Astrocyte of the cerebellum (primary cell): ENCODE measurements around the gene FRMD4A.
A peak's percentile ranks its signal among the peaks of the same experiment; 100 is the strongest.

Experiments used
- DNase-seq: peaks from one replicate; pipeline ENCODE4 v3.0.0-alpha.2; 2011; ENCODE audit warnings: low read depth
- H3K4me3 ChIP-seq: 2 replicates; pipeline ENCODE4 v1.5.1; 2011; ENCODE audit warnings: mild to moderate bottlenecking, low read depth, low read length, moderate library complexity
- CTCF ChIP-seq: IDR thresholded peaks from 2 replicates; pipeline ENCODE4 v1.5.1; 2012; ENCODE audit warnings: low read length, low read depth, moderate library complexity, mild to moderate bottlenecking; ENCODE audit errors: missing control alignments
- in situ Hi-C: cut with HindIII; loops from 2 replicates; pipeline ENCODE4 v1.10.0; 2017; ENCODE audit warnings: low sequenced_read_pairs

Gene FRMD4A

DNA sequence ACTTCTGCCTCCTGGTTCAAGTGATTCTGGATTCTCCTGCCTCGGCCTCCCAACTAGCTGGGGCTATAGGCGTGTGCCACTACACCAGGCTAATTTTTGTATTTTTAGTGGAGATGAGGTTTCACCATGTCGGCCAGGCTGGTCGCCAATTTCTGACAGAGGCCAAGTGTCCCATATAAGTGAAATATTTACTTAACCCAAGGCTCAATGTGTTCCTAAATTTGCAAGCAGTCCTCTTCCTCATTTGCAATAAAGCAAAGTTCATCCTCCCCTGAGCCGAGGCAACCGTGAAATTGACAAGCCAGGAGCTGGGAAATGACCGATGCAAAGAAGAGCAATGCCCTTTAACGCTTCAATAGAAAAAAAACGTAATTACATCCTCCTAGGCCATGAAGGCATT lies 347.7 kb downstream of the FRMD4A start:
- in situ Hi-C loops, result no loop called here
- no peak for TF ChIP-seq CTCF
- DNase-seq, result no peak
- no peak overlapping the region for H3K4me3 ChIP-seq

GRCh38 chr10:13978533-13979115 lies 352.1 kb downstream of the FRMD4A start:
- in situ Hi-C loops, result no loop called here
- H3K4me3 ChIP-seq, result no peak overlapping the region
- no peak for TF ChIP-seq CTCF
- DNase-seq, result peak; percentile 81

DNA sequence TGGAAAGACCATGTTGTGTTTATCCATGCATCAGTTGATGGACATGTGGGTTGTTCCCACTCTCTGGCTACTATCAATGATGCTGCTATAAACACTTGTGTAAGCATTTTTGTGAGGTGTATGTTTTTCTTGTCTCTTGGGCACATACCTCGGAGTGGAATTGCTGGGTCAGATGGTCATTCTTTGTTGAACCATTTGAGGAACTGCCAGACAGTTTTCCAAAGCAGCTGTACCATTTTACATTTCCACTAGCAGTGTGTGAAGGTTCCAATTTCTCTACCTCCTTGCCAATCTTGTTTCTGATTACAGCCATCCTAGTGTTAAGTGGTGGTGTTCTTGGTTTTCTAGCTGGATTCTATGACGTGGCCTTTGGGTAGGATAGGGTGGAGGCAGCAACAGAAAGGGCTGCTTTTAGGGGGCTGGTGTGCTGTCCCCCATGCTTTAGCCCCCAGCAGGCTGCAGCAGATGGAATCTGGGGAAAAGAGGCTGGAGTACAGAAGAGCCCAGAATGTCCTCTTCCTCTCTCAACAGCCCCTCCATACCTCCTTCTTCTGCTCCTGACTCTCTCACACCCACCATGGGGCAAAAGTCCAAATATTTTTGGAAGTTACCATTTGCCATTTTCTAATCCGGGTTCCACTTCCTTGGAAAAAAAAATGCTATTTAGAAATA lies 352.7 kb downstream of the FRMD4A start:
- H3K4me3 ChIP-seq, result no peak overlapping the region
- in situ Hi-C loops, result no loop called here
- DNase-seq, result no peak
- TF ChIP-seq CTCF, result no peak

DNA sequence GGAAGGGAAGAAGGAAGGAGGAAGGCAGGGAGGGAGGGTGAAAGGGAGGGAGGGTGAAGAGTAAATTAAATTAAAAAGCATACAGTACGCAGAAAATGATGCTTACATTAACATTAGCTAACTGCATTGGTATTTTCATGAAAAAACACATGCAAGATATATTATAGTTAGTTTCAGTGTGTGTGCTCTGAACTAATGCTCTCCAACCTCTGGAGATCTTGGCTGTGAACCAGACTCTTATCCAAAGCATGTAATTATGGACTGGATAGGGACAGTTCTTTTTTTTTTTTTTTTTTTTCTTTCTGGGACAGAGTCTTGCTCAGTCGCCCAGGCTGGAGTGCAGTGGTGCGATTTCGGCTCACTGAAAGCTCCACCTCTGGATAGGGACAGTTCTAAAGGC lies 357.0 kb downstream of the FRMD4A start:
- no peak for TF ChIP-seq CTCF
- in situ Hi-C loops, result no loop called here

DNA sequence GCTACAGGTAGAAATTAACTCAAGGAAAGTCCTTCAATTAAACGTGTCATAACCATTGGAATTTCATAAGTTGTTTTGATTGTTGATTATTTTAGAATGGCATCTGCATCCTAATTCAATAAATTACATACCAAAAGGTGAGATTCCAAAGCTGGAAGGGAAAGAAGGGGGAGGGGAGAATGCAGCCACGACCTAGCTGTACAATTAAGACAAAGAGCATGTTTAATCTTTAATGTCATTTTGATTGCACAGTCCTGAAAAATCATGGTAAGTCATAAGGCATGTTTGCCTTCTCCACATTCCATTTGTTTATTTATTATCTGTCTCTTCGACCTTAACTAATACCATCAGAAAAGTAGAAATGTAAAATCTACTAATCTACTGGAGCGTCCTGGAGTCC lies 358.1 kb downstream of the FRMD4A start:
- DNase-seq, result no peak
- no peak for TF ChIP-seq CTCF
- in situ Hi-C loops, result no loop called here
- H3K4me3 ChIP-seq, result no peak overlapping the region

More for the DNA sequence above, 357.0 kb downstream of the FRMD4A start:
- DNase-seq, result no peak
- H3K4me3 ChIP-seq, result no peak overlapping the region

- in situ Hi-C loops, result no loop called here
- DNase-seq, result peak; percentile 63
- H3K4me3 ChIP-seq, result no peak overlapping the region
- TF ChIP-seq CTCF, result no peak
Observed at GRCh38 chr10:13971601-13972475, 358.9 kb downstream of the FRMD4A start.
